Pancreas (tissue), 10 donors: ENCODE measurements around the gene SYCE1. TPM values are rescaled to one million over a fixed set of nuclear protein-coding genes. Genes with fewer than 3 reads are reported as not detected.

Experiments used
- ATAC-seq, 4 donors: fragments of 200-7000 bp; cut with Tn5 transposase; one replicate each; pipeline versions ENCODE4 v1.8.0 to v1.9.1; 2020; ENCODE audit warnings: mild to moderate bottlenecking in 4 of 4, moderate library complexity in 4 of 4
- DNase-seq, 6 donors: peaks; one replicate each; pipeline ENCODE4 v3.0.0-alpha.2; 2020
- FAIRE-seq: peaks from 2 replicates; lab custom pipeline; 2012; peaks lifted over from hg19 to GRCh38; lab: Jason Lieb, UNC
- H3K27ac ChIP-seq, 4 donors: fragments of 200-600 bp; sonication (generic); 1 replicate in 3 of 4; 2 replicates in 1 of 4; pipeline versions ENCODE4 v1.5.0 to v1.8.0; 2020
- H3K27me3 ChIP-seq, 4 donors: fragments of 200-600 bp; one replicate each; pipeline ENCODE4 v1.8.0; 2021
- H3K36me3 ChIP-seq, 3 donors: fragments of 200-600 bp; sonication (generic) in 1 of 3; one replicate each; pipeline versions ENCODE4 v1.5.0 to v1.8.0; 2020 to 2021
- H3K4me1 ChIP-seq, 3 donors: fragments of 200-600 bp; one replicate each; pipeline ENCODE4 v1.8.0; 2021
- H3K4me3 ChIP-seq, 4 donors: fragments of 200-600 bp; sonication (generic) in 2 of 4; one replicate each; pipeline versions ENCODE4 v1.5.0 to v1.8.0; 2020 to 2021
- H3K9me3 ChIP-seq, 4 donors: fragments of 200-600 bp; one replicate each; pipeline ENCODE4 v1.8.0; 2021
- CTCF ChIP-seq, 4 donors: fragments of 200-600 bp; sonication (generic) in 3 of 4; IDR thresholded peaks; one replicate each; pipeline versions ENCODE4 v1.5.0 to v1.8.0; 2021; ENCODE audit warnings: antibody characterized with exemption in 4 of 4
- WGBS, 2 donors: extraction: QIAGEN DNeasy Blood & Tissue Kit; methylation state at CpG; one replicate each; pipeline ENCODE4 v1.1.7; 2013; 5-methylcytosine and 5-hydroxymethylcytosine counted together
- intact Hi-C, 3 donors: fragments of 100-400 bp; cut with DNase I; formaldehyde crosslinking; loops; one replicate each; pipeline versions ENCODE4 v1.11.1 to v1.14.2; 2022
- polyA plus RNA-seq, 2 donors: library from polyadenylated mRNA; stranded (reverse); fragments of 200-250 nt; gene quantifications; one replicate each; pipeline ENCODE4 v1.2.3, GENCODE V29; 2013
- total RNA-seq, 6 donors: library from RNA; stranded (reverse); fragmentation: NEBNext Ultra II Directional in 4 of 6; extraction: Animal tissue kit (Norgen Biotek cat#: 25700) in 4 of 6; gene quantifications; one replicate each; pipeline versions ENCODE4 v1.2.1 to v1.2.4, GENCODE V29; 2021 to 2023
- donor health status: healthy with polysubstance abuse.
- donor health status: DM: no; HTN: no; CAD: no; lungs with moderate emphysema.
- donor health status: DM: no; HTN: no; CAD: no.
- donor health status: control.
- donor health status: control.
- donor health status: Bipolar disorder and iron deficiency.
- donor health status: DM: yes; HTN: yes; CAD: no.
- donor health status: DM: no; HTN: no; CAD: no.
- donor health status: DM: no; HTN: no; CAD: no.
- donor health status: DM: yes; HTN: yes; CAD: no.

SYCE1 gene
- total and polyA plus RNA-seq, 8 donors, result 0.69 to 8.3 (median 1.1) TPM

DNA sequence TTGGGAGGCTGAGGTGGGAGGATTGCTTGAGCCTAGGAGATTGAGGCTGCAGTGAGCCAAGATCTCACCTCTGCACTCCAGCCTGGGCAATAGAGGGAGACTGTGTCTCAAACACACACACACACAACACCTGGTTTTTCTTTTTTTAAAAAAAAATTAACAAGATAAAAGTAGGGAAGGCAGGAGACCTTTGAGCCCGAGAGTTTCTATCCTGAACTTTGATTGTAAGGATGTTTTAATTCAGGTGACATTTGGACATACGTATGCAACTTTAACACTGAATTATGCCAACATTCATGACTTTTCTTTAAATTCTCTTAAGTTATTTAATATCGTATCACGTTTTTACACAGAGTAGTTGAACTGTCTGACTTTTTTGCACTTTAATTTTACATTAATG lies 49.9 kb downstream of the SYCE1 start:
- H3K4me3 ChIP-seq, result no peak overlapping the region
- 66 to 76% methylated on average over 4 of the region's 4 CpGs for WGBS, 2 donors
- peak; percentile 29 for FAIRE-seq
- no peaks in the 10 kb centered on the region for H3K36me3 ChIP-seq
- no peak for TF ChIP-seq CTCF (IDR thresholded peaks at IDR 0.05)
- no peak overlapping the region for H3K27ac ChIP-seq
- H3K9me3 ChIP-seq, result no peaks in the 10 kb centered on the region
- intact Hi-C loops, result no loop called here
- DNase-seq, result no peak
- H3K4me1 ChIP-seq, result peaks cover 9 to 22% (median 15%) of the 10 kb centered on the region in 3 donors
- ATAC-seq, result no peak
- no peaks in the 10 kb centered on the region for H3K27me3 ChIP-seq

- Histone ChIP-seq H3K27me3 (no peaks in the 10 kb centered on the region), H3K4me1 (peaks cover 7 to 18% (median 9%) of the 10 kb centered on the region in 3 donors), H3K9me3 (no peaks in the 10 kb centered on the region), H3K27ac (peak overlapping the region in 1 of 4 donors; percentile 39), H3K36me3 (no peaks in the 10 kb centered on the region), H3K4me3 (no peak overlapping the region)
- FAIRE-seq, result no peak
- peak in 3 of 4 donors; percentile 61 to 80 (median 76) for ATAC-seq
- no peak for TF ChIP-seq CTCF (IDR thresholded peaks at IDR 0.05)
- intact Hi-C loops, result no loop called here
- 10 to 12% methylated on average over 4 of the region's 4 CpGs for WGBS, 2 donors
- DNase-seq, result no peak
Observed at GRCh38 chr10:133511907-133512528, 53.4 kb downstream of the SYCE1 start.

- peaks cover 7 to 18% (median 9%) of the 10 kb centered on the region in 3 donors for H3K4me1 ChIP-seq
- WGBS, 2 donors, result 45 to 51% methylated on average over 4 of the region's 4 CpGs
- peak overlapping the region in 1 of 4 donors; percentile 39 for H3K27ac ChIP-seq
- H3K27me3 ChIP-seq, result no peaks in the 10 kb centered on the region
- TF ChIP-seq CTCF (IDR thresholded peaks at IDR 0.05), result no peak
- FAIRE-seq (no peak), DNase-seq (no peak), ATAC-seq (peak in 2 of 4 donors; percentile 15 to 51)
- no peaks in the 10 kb centered on the region for H3K9me3 ChIP-seq
- intact Hi-C loops, result no loop called here
- H3K4me3 ChIP-seq, result no peak overlapping the region
- H3K36me3 ChIP-seq, result no peaks in the 10 kb centered on the region
Observed at GRCh38 chr10:133511408-133511807, 54.0 kb downstream of the SYCE1 start.

GRCh38 chr10:133509700-133510099 lies 55.7 kb downstream of the SYCE1 start:
- H3K36me3 ChIP-seq, result no peaks in the 10 kb centered on the region
- ATAC-seq, result no peak
- no peak overlapping the region for H3K27ac ChIP-seq
- intact Hi-C loops, result no loop called here
- no peaks in the 10 kb centered on the region for H3K27me3 ChIP-seq
- FAIRE-seq, result no peak
- 83 to 91% methylated on average over 4 of the region's 4 CpGs for WGBS, 2 donors
- DNase-seq, result no peak
- no peak for TF ChIP-seq CTCF (IDR thresholded peaks at IDR 0.05)
- H3K4me3 ChIP-seq, result no peak overlapping the region
- peaks cover 3 to 12% (median 9%) of the 10 kb centered on the region in 3 donors for H3K4me1 ChIP-seq
- no peaks in the 10 kb centered on the region for H3K9me3 ChIP-seq

Other genes with a start within 250 kb of the SYCE1 start
- gene CALY, start 228.7 kb downstream of the SYCE1 start, total RNA-seq, result 1 to 10 TPM in 4 of 6 donors, under 1 TPM in 2; 0.75 to 7.0 (median 2.3) TPM
- gene CALY, start 228.7 kb downstream of the SYCE1 start, polyA plus RNA-seq, result 10 to 100 TPM in 1 of 2 donors, 1 to 10 TPM in 1; 3.7 to 17.8 TPM
- gene PRAP1, start 218.2 kb downstream of the SYCE1 start, total RNA-seq, result not detected
- not detected for gene PRAP1, start 218.2 kb downstream of the SYCE1 start, polyA plus RNA-seq
- 10 to 100 TPM in 2 of 6 donors, 1 to 10 TPM in 4; 6.3 to 19.2 (median 6.7) TPM for gene FUOM, start 207.6 kb downstream of the SYCE1 start, total RNA-seq
- 10 to 100 TPM; 18.0 to 18.6 TPM for gene FUOM, start 207.6 kb downstream of the SYCE1 start, polyA plus RNA-seq
- 10 to 100 TPM; 32.4 to 47.2 (median 36.1) TPM for gene ECHS1, start 192.2 kb downstream of the SYCE1 start, total RNA-seq
- gene ECHS1, start 192.2 kb downstream of the SYCE1 start, polyA plus RNA-seq, result 10 to 100 TPM; 43.0 to 69.2 TPM
- gene PAOX, start 186.3 kb downstream of the SYCE1 start, total RNA-seq, result 1 to 10 TPM; 2.8 to 4.9 (median 3.4) TPM
- gene PAOX, start 186.3 kb downstream of the SYCE1 start, polyA plus RNA-seq, result 1 to 10 TPM; 6.4 to 9.9 TPM
- 10 to 100 TPM; 17.2 to 28.9 (median 21.3) TPM for gene MTG1, start 171.4 kb downstream of the SYCE1 start, total RNA-seq
- 10 to 100 TPM; 62.2 to 62.9 TPM for gene MTG1, start 171.4 kb downstream of the SYCE1 start, polyA plus RNA-seq
- under 1 TPM in 3 of 6 donors, not detected in 3; 0.03 to 0.09 (median 0.06) TPM for gene SPRN, start 141.0 kb downstream of the SYCE1 start, total RNA-seq
- gene SPRN, start 141.0 kb downstream of the SYCE1 start, polyA plus RNA-seq, result under 1 TPM; 0.82 to 0.87 TPM
- gene SCART1, start 111.6 kb downstream of the SYCE1 start, total RNA-seq, result 1 to 10 TPM in 5 of 6 donors, under 1 TPM in 1; 0.95 to 3.9 (median 2.6) TPM
- 1 to 10 TPM; 1.2 to 3.9 TPM for gene SCART1, start 111.6 kb downstream of the SYCE1 start, polyA plus RNA-seq
- 10 to 100 TPM in 1 of 6 donors, 1 to 10 TPM in 5; 4.6 to 10.1 (median 7.0) TPM for gene CYP2E1, start 38.2 kb downstream of the SYCE1 start, total RNA-seq
- 1 to 10 TPM; 7.5 to 9.9 TPM for gene CYP2E1, start 38.2 kb downstream of the SYCE1 start, polyA plus RNA-seq
- not detected for gene FRG2B, start 61.2 kb upstream of the SYCE1 start, total RNA-seq
- gene FRG2B, start 61.2 kb upstream of the SYCE1 start, polyA plus RNA-seq, result not detected